NCI-H187 treated with DMSO at 0.1 percent for 48 hours (cell line): ENCODE measurements around the gene LRBA.

Experiments
- DNase-seq: peaks from one replicate; lab custom pipeline; 2025; lab: John Stamatoyannopoulos, UW

Gene LRBA

GRCh38 chr4:150875367-150875766 is 139.7 kb downstream of the LRBA start:
- no peak for DNase-seq

DNA sequence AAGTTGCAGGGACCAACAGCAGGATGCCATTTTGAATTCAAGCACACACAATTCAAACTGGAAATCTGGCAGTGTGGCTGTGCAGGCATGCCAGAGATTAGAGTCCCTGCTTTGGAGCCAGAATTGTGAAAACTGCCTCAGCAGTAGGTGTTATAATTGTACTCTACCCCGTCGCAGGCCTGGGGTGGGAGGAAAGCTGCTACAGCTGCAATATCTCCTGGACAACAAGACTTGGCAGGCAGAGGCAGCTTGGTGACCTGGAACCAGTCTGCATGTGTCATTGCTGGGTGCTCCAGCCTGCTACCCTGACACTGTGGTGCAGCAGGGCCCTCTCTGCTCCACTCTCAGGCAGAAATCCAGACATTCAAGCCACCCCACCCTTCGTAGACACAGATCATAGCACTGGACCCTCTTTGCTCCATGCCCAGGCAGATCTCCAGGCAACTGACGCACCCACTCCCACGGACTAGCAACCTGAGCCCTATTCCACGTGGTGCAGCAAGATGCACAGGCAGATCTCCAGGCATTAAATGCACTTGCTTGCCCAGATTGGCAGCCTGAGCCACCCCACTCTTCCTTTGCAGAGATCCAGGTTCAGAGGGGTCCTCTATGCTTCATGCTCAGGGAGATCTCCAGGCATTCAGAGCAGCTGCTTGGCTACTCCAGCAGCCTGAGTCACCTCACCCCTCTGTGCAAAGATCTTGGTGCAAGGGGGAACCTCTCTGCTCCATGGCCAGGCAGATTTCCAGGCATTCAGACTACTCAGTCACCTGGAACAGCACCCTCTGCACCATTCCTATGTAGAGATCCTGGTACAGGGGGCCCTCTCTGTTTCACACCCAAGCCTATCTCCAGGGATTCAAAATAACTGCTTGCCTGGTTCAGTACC is 140.5 kb downstream of the LRBA start:
- DNase-seq = no peak

DNA sequence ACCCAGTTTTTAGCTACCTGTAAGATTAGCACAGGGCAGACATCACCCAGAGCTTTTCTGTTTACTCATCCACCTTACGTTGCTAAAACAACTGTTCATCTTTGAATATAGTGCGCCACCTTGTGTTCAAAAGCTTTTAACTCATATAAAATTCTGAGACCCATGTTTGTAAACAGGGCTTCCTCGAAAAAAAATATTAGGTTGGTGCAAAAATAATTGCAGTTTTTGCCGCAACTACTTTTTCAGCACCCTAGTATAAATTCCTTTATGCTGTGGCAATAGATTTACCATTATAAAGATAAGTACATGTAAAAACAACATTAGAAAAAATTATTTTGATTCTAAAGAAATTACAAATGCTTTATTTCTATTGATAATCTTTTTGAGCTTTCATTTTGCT is 147.9 kb downstream of the LRBA start:
- DNase-seq = peak; percentile 22

GRCh38 chr4:150863456-150863855 is 151.6 kb downstream of the LRBA start:
- DNase-seq = no peak

- DNase-seq = no peak
These were observed 152.3 kb downstream of the LRBA start for GRCh38 chr4:150862829-150863228.

GRCh38 chr4:150859453-150859852 is 155.6 kb downstream of the LRBA start:
- no peak for DNase-seq

DNA sequence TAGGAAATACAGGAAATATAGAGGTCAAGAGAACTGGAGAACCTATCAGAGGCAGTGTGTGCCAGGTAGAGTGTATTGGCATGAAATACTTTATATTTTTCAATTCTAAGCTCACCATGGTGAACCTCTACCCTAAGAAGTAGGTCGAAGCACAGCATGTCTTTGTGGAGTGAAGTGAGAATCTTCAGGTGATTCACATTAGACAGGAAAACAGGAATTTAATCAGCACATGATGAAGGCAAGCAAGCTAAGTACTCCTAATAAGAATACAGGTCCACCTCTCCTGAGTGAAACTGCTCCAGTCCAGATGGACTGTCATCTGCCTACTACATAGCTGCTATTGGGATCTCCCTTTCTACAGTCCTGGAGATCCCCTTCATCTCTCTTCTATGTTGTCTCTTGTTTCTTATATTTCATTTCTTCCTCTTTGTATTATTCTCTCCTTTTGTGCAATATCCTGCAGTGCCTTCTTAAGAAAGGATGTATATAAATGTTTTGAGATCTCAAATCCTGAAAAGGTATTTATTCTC is 159.0 kb downstream of the LRBA start:
- no peak for DNase-seq

DNA sequence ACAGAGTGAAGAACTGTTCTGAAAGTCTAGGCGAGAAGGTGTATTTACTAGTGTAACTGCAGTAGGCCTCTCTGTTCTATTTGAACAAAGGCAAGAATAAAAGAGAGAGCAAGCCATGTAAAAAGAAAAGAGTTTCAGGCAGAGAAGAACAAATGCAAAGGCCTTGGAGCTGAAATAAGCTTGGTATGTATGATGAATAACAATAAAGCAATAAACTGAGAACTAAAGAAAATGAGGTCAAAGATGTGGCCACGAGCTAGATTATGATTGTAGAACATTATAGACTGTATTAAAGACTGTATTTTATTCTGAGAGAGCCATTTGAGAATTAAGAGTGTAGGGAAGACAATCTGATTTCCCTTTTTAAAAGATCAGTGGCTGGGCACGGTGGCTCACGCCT is 160.5 kb downstream of the LRBA start:
- DNase-seq = no peak

DNA sequence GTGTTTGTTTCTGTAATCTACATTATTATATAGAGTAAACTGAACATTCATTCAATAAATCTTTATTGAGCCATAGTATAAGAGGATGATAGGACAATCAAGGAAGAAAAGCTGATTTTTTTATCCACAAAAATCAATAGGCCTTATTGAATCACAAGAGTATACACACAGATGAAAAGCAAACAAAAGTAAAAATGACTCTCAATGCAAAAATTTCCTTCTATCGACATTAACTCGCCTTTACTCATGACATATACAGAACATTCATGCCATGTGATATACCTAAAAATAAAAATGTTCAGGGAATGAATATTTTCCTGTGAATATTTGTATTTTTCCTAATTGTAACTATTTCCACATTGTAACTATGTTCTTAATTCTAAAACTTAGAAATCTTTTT is 161.2 kb downstream of the LRBA start:
- no peak for DNase-seq

GRCh38 chr4:150852216-150852615 is 162.9 kb downstream of the LRBA start:
- DNase-seq = no peak

GRCh38 chr4:150849016-150849415 is 166.1 kb downstream of the LRBA start:
- DNase-seq = no peak

GRCh38 chr4:150828159-150828558 is 186.9 kb downstream of the LRBA start:
- no peak for DNase-seq

DNA sequence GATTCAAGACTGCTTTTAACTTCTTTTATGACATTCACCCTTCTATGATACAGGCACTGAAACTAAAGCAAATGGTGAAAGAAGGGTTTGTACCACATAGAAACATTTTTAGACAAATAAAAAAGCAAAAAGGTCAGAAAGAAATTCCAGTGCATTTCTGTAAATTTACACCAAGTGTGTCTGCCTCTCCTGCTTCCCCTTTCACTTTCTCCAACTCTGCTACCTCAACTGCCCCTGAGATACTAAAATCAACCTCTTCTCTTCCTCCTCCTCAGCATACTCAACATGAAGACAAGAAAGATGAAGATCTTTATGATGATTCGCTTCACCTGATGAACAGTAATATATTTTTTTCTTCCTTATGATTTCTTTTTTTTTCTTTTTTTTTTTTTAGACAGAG is 187.9 kb downstream of the LRBA start:
- no peak for DNase-seq

GRCh38 chr4:150826306-150826705 is 188.8 kb downstream of the LRBA start:
- DNase-seq = no peak

DNA sequence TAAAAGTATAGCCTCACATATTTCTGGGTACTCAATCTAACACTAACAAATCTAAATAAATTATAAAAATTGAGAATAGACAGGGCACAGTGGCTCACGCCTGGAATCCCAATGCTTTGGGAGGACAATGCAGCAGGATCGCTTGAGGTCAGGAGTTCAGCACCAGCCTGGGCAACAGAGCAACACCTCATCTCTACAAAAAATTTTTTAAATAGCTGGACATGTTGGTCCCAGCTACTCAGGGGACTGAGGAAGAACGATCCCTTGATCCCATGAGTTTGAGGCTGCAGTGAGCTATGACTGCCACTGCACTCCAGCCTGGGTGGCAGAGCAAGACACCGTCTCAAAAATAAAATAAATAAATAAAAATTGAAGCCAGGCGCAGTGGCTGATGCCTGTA is 192.7 kb downstream of the LRBA start:
- DNase-seq = no peak

DNA sequence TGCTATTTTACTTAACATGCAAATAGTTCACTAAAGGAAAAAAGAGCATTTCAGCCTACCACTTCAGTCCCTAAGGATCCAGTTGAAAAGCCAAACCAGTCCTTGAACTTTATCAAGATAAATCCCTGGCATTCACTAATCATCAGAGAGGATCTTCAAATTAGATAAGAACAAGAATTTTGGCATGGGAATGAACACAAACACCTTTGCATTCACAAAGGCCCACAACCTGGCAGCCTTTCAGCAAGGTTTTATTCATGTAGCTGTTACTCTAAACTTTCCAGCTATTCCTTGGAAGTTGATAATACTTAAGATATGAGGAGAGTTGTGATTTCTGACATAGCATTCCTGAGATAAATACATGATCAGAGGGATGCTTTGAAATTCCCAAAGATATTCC is 193.4 kb downstream of the LRBA start:
- DNase-seq = no peak

- no peak for DNase-seq
These were observed 194.7 kb downstream of the LRBA start for GRCh38 chr4:150820409-150820808.

DNA sequence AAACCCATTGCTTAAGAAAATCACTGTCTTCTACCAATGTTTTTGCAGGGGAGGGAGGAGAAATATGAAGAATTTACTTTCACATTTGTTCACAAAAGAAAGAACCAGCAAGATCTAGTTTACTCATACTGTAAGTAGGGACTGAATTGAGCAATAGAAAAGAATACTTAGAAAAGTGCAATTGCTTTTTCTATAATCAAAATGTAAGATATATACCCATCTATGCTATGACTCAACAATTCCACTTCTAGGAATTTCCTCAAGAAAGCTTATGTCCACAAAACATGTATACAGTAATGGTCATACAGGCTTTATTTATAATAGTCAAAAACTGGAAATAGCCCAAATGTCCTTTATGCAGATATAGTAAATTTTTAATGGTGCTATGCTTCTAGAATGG is 196.4 kb downstream of the LRBA start:
- DNase-seq = no peak

- DNase-seq = no peak
These were observed 197.1 kb downstream of the LRBA start for GRCh38 chr4:150817804-150818528.

DNA sequence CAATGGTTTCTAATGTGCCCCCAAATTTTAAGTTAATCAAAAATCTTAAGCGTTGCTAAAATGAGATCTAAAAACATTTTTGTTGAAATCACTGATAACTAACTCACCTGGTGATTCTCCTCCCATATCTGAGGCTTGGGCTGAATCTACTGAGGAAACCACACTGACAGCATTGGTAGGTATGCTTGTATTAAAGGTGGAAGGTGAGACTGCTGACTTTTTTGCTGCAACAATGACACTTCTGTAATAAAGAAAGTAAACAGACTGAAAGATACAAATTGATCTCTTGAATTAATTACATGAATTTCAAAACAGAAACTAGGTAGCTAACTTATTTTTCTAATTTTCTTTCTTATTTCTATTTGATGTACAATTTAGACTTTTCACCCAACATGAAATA is 198.1 kb downstream of the LRBA start:
- no peak for DNase-seq

GRCh38 chr4:150816491-150816890 is 198.6 kb downstream of the LRBA start:
- DNase-seq = no peak

DNA sequence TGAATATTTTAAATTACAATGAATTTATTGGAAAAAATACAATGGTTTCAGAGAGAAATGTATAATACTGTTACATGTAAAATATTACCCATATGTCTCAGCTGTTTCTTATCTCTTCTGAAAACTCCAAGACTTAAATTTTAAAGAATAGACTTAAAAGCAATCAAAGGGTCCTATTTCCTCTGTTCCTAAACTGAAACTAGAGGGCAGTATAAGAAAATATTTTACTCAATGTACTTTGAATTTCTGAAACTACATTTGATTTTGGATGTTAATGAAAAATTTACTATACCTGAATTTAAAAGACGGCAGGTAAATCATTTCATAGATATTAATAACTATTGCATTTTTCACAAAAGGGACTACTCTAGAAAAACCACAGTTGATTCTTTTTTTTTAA is 200.2 kb downstream of the LRBA start:
- DNase-seq = no peak
